GM21528 (cell line): ENCODE data around the gene ZNF578.
"Not testable (repeated sequence)": the region's sequence is repeated elsewhere in the genome, so short reads cannot be mapped to it uniquely, and the experiment has no call there.

ENCODE experiments used
- ATAC-seq: cut with Tn5 transposase; IDR thresholded peaks from one replicate; pipeline ENCODE4 v1.9.1; 2021; ENCODE audit warnings: mild to moderate bottlenecking, moderate library complexity; ENCODE audit not compliant: unreplicated experiment, low FRiP score

Gene ZNF578

GRCh38 chr19:52453324-52454094 is at the start of gene ZNF578:
Gene ZNF578 (plus strand): TSS chr19:52453553. CDS start chr19:52501846, 48,293 bp downstream.
- ATAC-seq = no peak

- ATAC-seq = no peak
These were observed 43.1 kb upstream of the ZNF578 start for GRCh38 chr19:52410276-52410675.

- ATAC-seq = no peak
These were observed 37.6 kb upstream of the ZNF578 start for GRCh38 chr19:52415711-52416110.

GRCh38 chr19:52428937-52429336 is 24.4 kb upstream of the ZNF578 start, which contains the start of gene ZNF534:
Gene ZNF534 (plus strand): TSS chr19:52429148. CDS start chr19:52431475, 2,327 bp downstream.
- ATAC-seq = no peak

GRCh38 chr19:52442179-52442578 is 11.2 kb upstream of the ZNF578 start:
- no peak for ATAC-seq

GRCh38 chr19:52444506-52444905 is 8.8 kb upstream of the ZNF578 start:
- ATAC-seq = no peak

- ATAC-seq = no peak
These were observed 2.1 kb upstream of the ZNF578 start for GRCh38 chr19:52451241-52451640.

GRCh38 chr19:52464798-52465470 is 11.6 kb downstream of the ZNF578 start:
- no peak for ATAC-seq

GRCh38 chr19:52473655-52474350 is 20.4 kb downstream of the ZNF578 start:
- ATAC-seq = no peak

- no peak for ATAC-seq
These were observed 21.2 kb downstream of the ZNF578 start for GRCh38 chr19:52474351-52475127.

GRCh38 chr19:52484111-52484743 is 30.9 kb downstream of the ZNF578 start:
- ATAC-seq = not testable (repeated sequence)

GRCh38 chr19:52485064-52485463 is 31.7 kb downstream of the ZNF578 start:
- ATAC-seq = not testable (repeated sequence)

GRCh38 chr19:52485561-52486240 is 32.3 kb downstream of the ZNF578 start:
- ATAC-seq = not testable (repeated sequence)

- no peak for ATAC-seq
These were observed 39.0 kb downstream of the ZNF578 start for GRCh38 chr19:52492201-52492993.

- no peak for ATAC-seq
These were observed 39.7 kb downstream of the ZNF578 start for GRCh38 chr19:52492994-52493470.

- no peak for ATAC-seq
These were observed 41.2 kb downstream of the ZNF578 start for GRCh38 chr19:52494518-52494917.

GRCh38 chr19:52498571-52498970 is 45.2 kb downstream of the ZNF578 start:
- ATAC-seq = no peak

- ATAC-seq = not testable (repeated sequence)
These were observed 47.1 kb downstream of the ZNF578 start for GRCh38 chr19:52500474-52500873.
